Articular chondrocyte of knee joint (primary cell): ENCODE measurements around the gene FXR1. TPM values are rescaled to one million over a fixed set of nuclear protein-coding genes. Genes with fewer than 3 reads are reported as not detected.

ENCODE experiments used
- total RNA-seq: library from RNA; depleted of rRNA; stranded (reverse); fragments of >200 nt; gene quantifications from 2 replicates; pipeline ENCODE4 v1.2.3, GENCODE V29; 2012

FXR1 gene
- total RNA-seq = 168 and 179 TPM in 2 replicates

DNA sequence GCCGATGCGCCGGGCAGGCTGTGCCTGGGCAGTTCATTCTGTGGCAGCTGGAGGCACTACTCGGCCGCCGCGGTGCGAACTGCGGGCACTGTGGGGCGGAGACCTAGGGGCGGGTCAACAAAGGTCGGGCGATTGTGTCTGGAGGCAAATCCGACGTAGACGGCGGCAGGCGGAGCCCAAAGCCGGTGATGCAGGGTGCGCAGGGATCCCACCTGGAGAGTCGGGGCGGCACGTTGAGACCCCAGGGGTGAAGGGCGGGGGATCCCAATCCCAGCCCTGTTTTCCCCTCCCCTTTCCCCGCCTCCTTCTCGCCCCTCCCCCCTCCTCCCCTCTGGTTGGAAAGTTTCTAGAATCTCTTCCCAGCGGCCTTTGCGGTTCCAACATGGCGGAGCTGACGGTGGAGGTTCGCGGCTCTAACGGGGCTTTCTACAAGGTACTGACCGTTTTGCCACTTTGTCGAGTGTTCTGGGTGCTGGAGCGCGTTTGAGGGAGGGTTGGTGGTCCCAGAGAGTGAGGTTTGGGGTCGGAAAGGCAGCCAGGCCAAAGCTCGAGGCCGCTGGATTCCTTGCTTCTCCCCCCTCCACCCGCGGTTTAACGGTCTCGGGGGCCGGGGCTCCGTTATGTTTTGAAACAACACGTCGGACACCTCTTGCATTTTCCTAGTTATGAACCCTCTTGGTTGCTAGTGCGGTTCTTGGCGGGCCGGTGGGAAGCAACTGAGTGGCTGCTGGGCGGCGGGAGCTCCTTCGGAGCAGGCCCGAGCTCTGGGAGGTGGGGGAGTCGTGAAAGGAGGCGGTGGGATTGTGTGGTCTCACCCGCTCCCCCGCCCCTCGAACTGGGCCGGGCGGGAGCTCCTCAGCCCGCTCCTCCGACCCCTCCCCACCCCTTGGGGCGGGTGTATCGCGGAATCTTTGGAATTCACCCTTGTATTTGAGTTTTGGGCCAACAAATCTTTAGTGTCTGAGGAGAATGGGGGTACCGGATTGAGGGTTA, at the start of gene FXR1:
Gene FXR1, plus strand, starts transcription at position 367 of the 993 bp plus-strand sequence. Its CDS starts 16 bp downstream, at position 383.

DNA sequence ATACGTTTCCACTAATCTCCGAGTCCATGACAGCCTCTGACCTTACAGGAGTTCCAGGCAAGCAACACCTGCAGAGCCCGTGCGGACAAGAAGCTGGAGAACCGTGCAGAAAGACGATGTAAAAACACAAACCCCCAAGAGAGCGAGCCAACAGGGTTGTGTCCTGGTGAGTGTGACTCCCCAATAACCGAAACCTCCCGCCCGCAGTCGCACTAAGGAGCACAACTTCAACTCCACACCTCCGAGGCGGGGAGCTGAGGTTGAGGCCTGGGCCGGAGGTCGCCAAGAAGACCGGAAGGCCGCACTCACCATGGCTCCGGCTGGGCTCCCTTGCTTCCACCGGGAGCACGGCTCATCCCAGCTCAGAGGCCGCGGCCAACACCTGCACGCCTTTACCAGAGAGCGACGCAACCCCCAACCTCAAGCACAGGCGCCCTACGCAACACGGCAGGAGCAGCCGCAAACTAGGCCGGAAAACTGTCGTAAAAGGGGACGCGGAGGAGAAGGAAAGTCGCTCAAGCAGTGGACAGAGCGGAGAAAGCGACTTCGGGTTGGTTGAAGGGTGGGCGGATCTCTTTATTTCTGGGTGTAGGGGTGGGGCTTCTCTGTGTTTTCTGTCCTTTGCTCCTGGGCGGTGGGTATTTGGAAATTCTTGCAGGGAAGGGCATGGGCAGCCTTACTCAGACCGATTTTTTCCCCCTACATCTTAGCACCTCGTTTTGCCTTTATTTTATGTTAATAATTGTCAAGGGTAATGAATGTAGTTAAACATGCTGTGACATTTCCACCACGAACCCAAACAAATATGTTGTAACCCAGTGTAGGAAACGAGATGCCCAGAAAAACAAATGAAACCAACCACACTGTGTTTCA, 77.1 kb downstream of the FXR1 start, which contains the start of gene DNAJC19:
Gene DNAJC19, minus strand, starts transcription at position 446 of the 873 bp plus-strand sequence. Its CDS starts 134 bp downstream, at position 312.

Other genes with a start within 250 kb of the FXR1 start
- gene CCDC39, start 233.2 kb upstream of the FXR1 start, total RNA-seq = 0.13 TPM in 1 of 2 replicates, not detected in the other
- gene DNAJC19, start 77.1 kb downstream of the FXR1 start, total RNA-seq = 25.7 and 33.5 TPM in 2 replicates